Nephron progenitor cell (in vitro differentiated cells): ENCODE data around the gene FH.

Source experiments
- DNase-seq: peaks from one replicate; pipeline ENCODE4 v3.0.0; 2021
- H3K27ac Mint-ChIP-seq: 2 replicates; pipeline ENCODE4 v1.8.0; 2021; ENCODE audit warnings: mild to moderate bottlenecking, moderate library complexity, mixed read lengths
- H3K27me3 Mint-ChIP-seq: 2 replicates; pipeline ENCODE4 v1.8.0; 2021; ENCODE audit warnings: mild to moderate bottlenecking, low read depth, mixed read lengths; ENCODE audit not compliant: poor library complexity
- H3K36me3 Mint-ChIP-seq: 2 replicates; pipeline ENCODE4 v1.8.0; 2021; ENCODE audit warnings: low read depth, mixed read lengths
- H3K4me1 Mint-ChIP-seq: 2 replicates; pipeline ENCODE4 v1.8.0; 2021; ENCODE audit warnings: mixed read lengths
- H3K4me3 Mint-ChIP-seq: 2 replicates; pipeline ENCODE4 v1.8.0; 2021; ENCODE audit warnings: mild to moderate bottlenecking, moderate library complexity, mixed read lengths
- H3K9me3 Mint-ChIP-seq: 2 replicates; pipeline ENCODE4 v1.8.0; 2021; ENCODE audit warnings: mild to moderate bottlenecking, moderate library complexity, mixed read lengths
- TF ChIP-seq, protein P1 (sequence below): fragments of 200-600 bp; sonication (generic); IDR thresholded peaks from 2 replicates; pipeline ENCODE4 v1.5.0; 2021; ENCODE audit warnings: antibody characterized with exemption

The FH gene

DNA sequence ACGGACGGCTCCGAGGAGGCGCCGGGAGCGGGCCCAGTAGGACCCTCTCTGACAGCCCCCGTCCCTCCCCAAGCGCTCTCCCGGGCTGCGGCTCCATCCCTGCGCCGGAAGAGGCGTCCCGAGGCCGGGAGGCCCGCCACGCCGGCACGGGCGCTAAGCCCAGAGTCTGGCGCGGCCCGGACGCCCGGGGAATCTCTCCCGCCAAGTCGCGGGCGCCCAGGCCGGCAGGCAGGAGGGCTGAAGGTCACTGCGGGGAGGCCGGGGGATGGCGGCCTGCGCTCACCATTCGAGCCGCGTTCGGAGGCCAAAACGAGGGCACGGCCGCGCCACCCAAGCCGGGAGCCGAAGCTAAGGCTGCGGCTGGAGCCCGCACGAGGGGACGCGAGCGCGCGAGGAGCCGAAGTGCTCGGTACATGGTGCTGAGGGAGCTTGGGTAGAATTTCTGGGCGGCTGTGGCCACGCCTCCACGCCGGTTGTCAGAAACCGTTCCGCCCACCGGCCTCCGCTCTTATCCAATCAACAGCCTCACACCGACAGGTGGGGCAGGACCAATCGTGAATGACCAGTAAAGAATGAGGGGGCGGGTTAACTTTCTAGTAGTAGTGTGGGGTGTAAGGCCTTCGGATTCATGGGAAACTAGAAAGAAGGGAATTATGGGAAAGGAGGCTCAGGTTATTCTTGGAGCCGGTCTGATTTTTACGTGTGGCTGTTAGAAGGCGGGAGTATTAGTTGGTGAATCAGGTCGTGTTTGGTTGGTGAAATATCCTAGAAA is at the start of gene FH:
Gene FH (minus strand): TSS at position 448 of the 772 bp plus-strand sequence. CDS start 33 bp downstream, at position 415.
- Mint-ChIP-seq H3K36me3 (peaks cover 19% of the 10 kb centered on the region), H3K27me3 (peaks cover 27% of the 10 kb centered on the region), H3K4me1 (peaks cover 25% of the 10 kb centered on the region), H3K9me3 (no peaks in the 10 kb centered on the region), H3K4me3 (peak within 1 kb of the TSS; percentile 90), H3K27ac (peak within 1 kb of the TSS; percentile 55)
- DNase-seq: peak; percentile 92
- TF ChIP-seq, protein P1, sequence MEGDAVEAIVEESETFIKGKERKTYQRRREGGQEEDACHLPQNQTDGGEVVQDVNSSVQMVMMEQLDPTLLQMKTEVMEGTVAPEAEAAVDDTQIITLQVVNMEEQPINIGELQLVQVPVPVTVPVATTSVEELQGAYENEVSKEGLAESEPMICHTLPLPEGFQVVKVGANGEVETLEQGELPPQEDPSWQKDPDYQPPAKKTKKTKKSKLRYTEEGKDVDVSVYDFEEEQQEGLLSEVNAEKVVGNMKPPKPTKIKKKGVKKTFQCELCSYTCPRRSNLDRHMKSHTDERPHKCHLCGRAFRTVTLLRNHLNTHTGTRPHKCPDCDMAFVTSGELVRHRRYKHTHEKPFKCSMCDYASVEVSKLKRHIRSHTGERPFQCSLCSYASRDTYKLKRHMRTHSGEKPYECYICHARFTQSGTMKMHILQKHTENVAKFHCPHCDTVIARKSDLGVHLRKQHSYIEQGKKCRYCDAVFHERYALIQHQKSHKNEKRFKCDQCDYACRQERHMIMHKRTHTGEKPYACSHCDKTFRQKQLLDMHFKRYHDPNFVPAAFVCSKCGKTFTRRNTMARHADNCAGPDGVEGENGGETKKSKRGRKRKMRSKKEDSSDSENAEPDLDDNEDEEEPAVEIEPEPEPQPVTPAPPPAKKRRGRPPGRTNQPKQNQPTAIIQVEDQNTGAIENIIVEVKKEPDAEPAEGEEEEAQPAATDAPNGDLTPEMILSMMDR: no peak

DNA sequence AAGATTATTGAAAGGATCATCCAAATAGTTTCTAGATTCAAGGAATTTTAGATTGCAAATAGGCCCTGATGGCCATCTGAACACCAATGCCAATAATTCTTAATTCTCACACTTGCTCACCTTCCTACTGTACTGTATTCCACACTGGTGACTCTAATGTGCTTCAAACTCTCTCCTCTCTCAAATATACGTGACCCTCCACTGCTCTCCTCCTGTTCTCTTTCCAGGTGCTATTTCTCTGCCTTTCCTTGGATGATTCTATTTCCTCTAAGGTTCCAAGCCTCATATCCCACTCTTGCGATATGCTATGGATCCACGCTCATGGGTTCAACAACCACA is 41.3 kb upstream of the FH start:
- Mint-ChIP-seq H3K9me3 (no peaks in the 10 kb centered on the region), H3K27ac (no peak overlapping the region), H3K36me3 (no peaks in the 10 kb centered on the region), H3K27me3 (peaks cover 7% of the 10 kb centered on the region), H3K4me3 (no peak overlapping the region), H3K4me1 (no peaks in the 10 kb centered on the region)
- TF ChIP-seq, protein P1: no peak
- no peak for DNase-seq

DNA sequence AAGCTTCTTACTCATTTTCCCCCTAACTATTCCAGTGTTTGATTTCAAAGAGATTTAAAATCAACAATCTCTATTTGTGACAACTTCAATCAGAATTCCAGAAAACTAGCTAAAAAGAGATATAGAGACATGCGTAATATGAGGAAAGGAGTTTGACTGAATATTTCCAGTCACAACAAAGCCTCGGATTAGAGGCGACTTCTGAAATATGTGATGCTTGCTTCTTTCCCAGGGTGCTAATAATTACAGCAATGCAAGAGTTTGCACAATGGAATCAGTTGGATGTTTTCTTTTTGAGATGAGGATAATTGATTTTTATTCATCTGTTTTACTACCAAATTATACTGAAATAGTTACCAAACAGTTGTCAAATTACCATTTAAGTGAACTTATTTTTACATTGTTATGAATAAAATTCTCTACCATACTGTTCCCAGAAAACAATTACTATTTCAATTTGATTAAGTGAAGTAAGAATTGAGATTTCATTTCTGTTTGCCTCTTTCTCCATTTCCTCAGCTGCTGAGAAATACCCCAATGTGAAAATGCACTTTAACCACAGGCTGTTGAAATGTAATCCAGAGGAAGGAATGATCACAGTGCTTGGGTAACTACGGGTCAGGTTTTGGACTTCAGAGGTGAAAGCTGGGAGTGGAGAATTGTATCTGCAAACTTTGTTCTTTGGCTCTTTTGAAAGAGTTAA is 40.7 kb upstream of the FH start:
- no peak for DNase-seq
- H3K27me3 Mint-ChIP-seq: peaks cover 6% of the 10 kb centered on the region
- H3K36me3 Mint-ChIP-seq: no peaks in the 10 kb centered on the region

DNA sequence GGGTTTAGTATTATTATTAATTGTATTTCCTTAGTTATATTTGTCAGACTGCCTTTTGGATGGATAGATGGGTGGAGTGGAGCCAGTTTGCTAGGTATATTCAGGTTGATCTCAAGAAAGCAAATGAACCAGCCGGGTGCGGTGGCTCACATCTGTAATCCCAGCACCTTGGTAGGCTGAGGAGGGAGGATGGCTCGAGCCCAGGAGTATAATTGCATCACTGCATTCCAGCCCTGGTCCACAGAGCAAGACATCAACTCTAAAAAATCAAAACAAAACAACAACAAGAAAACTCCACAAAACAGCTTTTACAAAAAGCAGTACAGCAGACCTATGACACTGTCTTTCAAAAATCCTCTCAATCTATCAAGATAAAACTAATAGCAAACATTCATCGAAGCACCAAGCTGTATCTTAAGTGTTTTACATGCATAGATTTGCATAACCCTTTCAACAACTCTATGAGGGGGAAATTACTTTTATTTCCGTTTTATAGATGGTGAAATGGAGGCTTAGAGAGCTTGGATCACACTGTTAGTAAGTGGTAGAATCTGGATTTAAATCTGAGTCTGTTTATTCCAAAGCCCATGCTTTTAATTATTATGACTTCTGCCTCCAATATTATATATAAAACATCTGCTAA is 38.1 kb upstream of the FH start:
- H3K4me1 Mint-ChIP-seq: no peaks in the 10 kb centered on the region
- peaks cover 4% of the 10 kb centered on the region for H3K27me3 Mint-ChIP-seq
- TF ChIP-seq, protein P1: no peak
- no peak overlapping the region for H3K4me3 Mint-ChIP-seq
- no peaks in the 10 kb centered on the region for H3K9me3 Mint-ChIP-seq
- no peak overlapping the region for H3K27ac Mint-ChIP-seq
- H3K36me3 Mint-ChIP-seq: no peaks in the 10 kb centered on the region
- DNase-seq: no peak

More for the DNA sequence above, 40.7 kb upstream of the FH start:
- TF ChIP-seq, protein P1: no peak
- no peak overlapping the region for H3K27ac Mint-ChIP-seq
- H3K4me1 Mint-ChIP-seq: no peaks in the 10 kb centered on the region
- H3K4me3 Mint-ChIP-seq: no peak overlapping the region
- no peaks in the 10 kb centered on the region for H3K9me3 Mint-ChIP-seq

DNA sequence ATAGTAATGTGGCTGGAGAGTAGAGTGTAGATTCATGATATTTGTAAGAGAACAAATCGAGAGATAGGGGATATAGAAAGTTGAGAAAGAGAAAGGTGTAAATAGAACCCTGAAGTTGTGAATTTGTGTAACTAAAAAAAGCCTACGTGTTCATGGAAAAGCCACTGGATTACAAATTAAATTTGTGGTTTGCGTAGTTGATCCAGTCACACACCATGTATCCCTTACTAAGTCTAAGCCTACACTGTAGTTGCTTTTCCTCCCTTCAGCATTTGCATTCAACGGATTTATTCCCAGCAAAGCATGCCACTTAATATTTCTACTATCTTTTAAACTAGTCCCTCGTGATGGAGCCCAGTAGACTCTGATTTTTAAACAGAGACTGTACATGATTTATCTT is 37.5 kb upstream of the FH start:
- H3K27me3 Mint-ChIP-seq: peaks cover 4% of the 10 kb centered on the region
- DNase-seq: no peak
- no peak overlapping the region for H3K4me3 Mint-ChIP-seq
- H3K27ac Mint-ChIP-seq: no peak overlapping the region
- no peaks in the 10 kb centered on the region for H3K4me1 Mint-ChIP-seq
- no peaks in the 10 kb centered on the region for H3K36me3 Mint-ChIP-seq
- TF ChIP-seq, protein P1: no peak
- H3K9me3 Mint-ChIP-seq: no peaks in the 10 kb centered on the region
